Upper lobe of left lung (tissue), 6 donors: ENCODE data around the gene PON1. TPM values are rescaled to one million over a fixed set of nuclear protein-coding genes. Genes with fewer than 3 reads are reported as not detected.

Experiments
- ATAC-seq, 2 donors: fragments of 200-7000 bp; cut with Tn5 transposase; one replicate each; pipeline ENCODE4 v1.9.1; 2022; ENCODE audit warnings: mild to moderate bottlenecking in 2 of 2, moderate library complexity in 2 of 2; ENCODE audit not compliant: low FRiP score in 2 of 2
- DNase-seq, 2 donors: peaks; one replicate each; pipeline ENCODE4 v3.0.0-alpha.2; 2019 to 2020
- H3K27ac ChIP-seq, 4 donors: fragments of 200-600 bp; sonication (generic); one replicate each; pipeline ENCODE4 v1.5.1; 2016 to 2019
- H3K27me3 ChIP-seq, 4 donors: fragments of 200-600 bp; sonication (generic); one replicate each; pipeline ENCODE4 v1.5.1; 2017 to 2019
- H3K36me3 ChIP-seq, 4 donors: fragments of 200-600 bp; sonication (generic); one replicate each; pipeline ENCODE4 v1.5.1; 2016 to 2019
- H3K4me1 ChIP-seq, 4 donors: fragments of 200-600 bp; sonication (generic); one replicate each; pipeline ENCODE4 v1.5.1; 2018 to 2019
- H3K4me3 ChIP-seq, 4 donors: fragments of 200-600 bp; sonication (generic); one replicate each; pipeline ENCODE4 v1.5.1; 2017 to 2019; ENCODE audit warnings: mild to moderate bottlenecking in 2 of 4, moderate library complexity in 1 of 4
- H3K9me3 ChIP-seq, 4 donors: fragments of 200-600 bp; sonication (generic); one replicate each; pipeline ENCODE4 v1.5.1; 2018 to 2019
- EP300 ChIP-seq, 4 donors: sonication (generic); formaldehyde crosslinking; IDR thresholded peaks; one replicate each; pipeline ENCODE4 v1.5.1; 2017; ENCODE audit warnings: antibody characterized with exemption in 4 of 4, control low read depth in 2 of 4
- POLR2A ChIP-seq, 4 donors: fragments of 450-650 bp; IDR thresholded peaks; one replicate each; pipeline ENCODE4 v1.5.1; 2016 to 2017; ENCODE audit warnings: antibody characterized with exemption in 4 of 4, mild to moderate bottlenecking in 2 of 4
- POLR2AphosphoS5 ChIP-seq, 2 donors: sonication (generic); formaldehyde crosslinking; IDR thresholded peaks; one replicate each; pipeline ENCODE4 v1.5.1; 2017; ENCODE audit warnings: antibody characterized with exemption in 2 of 2
- WGBS, 2 donors: methylation state at CpG; one replicate each; pipeline ENCODE4 v1.1.5; 2017 to 2018; 5-methylcytosine and 5-hydroxymethylcytosine counted together
- small RNA-seq, 4 donors: library from RNA; depleted of rRNA; stranded (forward); fragments of <200 nt; gene quantifications; one replicate each; pipeline ENCODE3, GENCODE V24; 2016
- total RNA-seq, 6 donors: library from RNA; depleted of rRNA in 4 of 6; stranded (reverse); fragments of >200 nt in 4 of 6; gene quantifications; one replicate each; pipeline versions ENCODE4 v1.1.0 to v1.2.1, GENCODE V29; 2016 to 2021
- TF ChIP-seq, protein P1 (sequence below), 6 experiments: fragments of 450-650 bp in 4 of 6; fragments of 200-600 bp in 2 of 6; sonication (generic) in 2 of 6; IDR thresholded peaks; one replicate each; pipeline ENCODE4 v1.5.1; 2016 to 2019; ENCODE audit warnings: antibody characterized with exemption in 6 of 6
- donor health status: DM: no; HTN: no; CAD: no; lungs with moderate emphysema.
- donor health status: DM: no; HTN: yes; CAD: no; lungs with severe emphysema.

The PON1 gene
- total RNA-seq, 6 donors from 2014 or later = 0.20 to 1.7 (median 0.82) TPM; not detected in 2

DNA sequence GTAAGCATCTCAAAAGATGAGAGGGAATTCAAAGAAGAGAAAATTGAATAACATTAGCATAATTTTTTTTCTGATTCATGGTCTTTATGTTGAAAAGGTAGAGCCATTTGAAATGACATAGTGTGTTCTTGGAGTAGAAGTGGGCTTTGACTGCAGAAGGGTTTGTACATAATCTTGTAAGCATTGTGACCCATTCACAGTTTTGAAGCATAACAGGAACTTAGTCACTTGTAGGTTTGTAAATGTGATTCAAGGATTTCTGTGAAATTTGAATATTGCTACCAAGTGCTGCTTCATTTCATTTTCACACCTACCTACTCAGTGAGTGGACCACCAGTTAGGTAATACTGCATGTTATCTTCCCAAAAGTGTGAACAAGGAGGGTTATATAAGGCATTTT lies 68.6 kb downstream of the PON1 start:
- no peaks in the 10 kb centered on the region for H3K27me3 ChIP-seq
- no peak overlapping the region for H3K27ac ChIP-seq
- TF ChIP-seq POLR2AphosphoS5 (IDR thresholded peaks at IDR 0.05) (no peak), POLR2A (IDR thresholded peaks at IDR 0.05) (no peak)
- H3K36me3 ChIP-seq = no peaks in the 10 kb centered on the region
- H3K4me1 ChIP-seq = no peaks in the 10 kb centered on the region
- no peak overlapping the region for H3K4me3 ChIP-seq
- no peaks in the 10 kb centered on the region for H3K9me3 ChIP-seq
- ATAC-seq = no peak
- no peak for DNase-seq

DNA sequence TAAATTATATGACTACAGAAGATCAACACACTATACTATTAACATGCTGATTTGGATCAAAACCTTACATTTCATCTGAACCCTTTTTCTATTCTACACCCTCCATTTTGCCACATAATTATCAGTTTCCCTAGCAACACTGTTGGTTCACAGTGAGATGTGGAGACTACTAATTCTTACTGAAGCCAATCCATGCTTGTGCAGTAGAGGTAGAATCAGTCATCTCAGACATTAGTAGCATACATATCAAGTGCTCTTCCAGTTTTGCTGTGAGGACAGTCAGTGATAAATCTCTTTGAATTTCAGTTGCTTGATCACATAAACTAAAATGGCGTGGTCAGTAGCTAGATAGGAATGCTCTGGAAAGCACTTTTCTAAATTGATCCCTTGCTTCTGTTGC lies 70.3 kb downstream of the PON1 start:
- no peak for DNase-seq
- Histone ChIP-seq H3K9me3 (no peaks in the 10 kb centered on the region), H3K4me1 (no peaks in the 10 kb centered on the region), H3K27me3 (no peaks in the 10 kb centered on the region), H3K4me3 (no peak overlapping the region), H3K27ac (no peak overlapping the region), H3K36me3 (no peaks in the 10 kb centered on the region)
- no peak for ATAC-seq
- TF ChIP-seq EP300 (IDR thresholded peaks at IDR 0.05) = no peak
- TF ChIP-seq, protein P1, sequence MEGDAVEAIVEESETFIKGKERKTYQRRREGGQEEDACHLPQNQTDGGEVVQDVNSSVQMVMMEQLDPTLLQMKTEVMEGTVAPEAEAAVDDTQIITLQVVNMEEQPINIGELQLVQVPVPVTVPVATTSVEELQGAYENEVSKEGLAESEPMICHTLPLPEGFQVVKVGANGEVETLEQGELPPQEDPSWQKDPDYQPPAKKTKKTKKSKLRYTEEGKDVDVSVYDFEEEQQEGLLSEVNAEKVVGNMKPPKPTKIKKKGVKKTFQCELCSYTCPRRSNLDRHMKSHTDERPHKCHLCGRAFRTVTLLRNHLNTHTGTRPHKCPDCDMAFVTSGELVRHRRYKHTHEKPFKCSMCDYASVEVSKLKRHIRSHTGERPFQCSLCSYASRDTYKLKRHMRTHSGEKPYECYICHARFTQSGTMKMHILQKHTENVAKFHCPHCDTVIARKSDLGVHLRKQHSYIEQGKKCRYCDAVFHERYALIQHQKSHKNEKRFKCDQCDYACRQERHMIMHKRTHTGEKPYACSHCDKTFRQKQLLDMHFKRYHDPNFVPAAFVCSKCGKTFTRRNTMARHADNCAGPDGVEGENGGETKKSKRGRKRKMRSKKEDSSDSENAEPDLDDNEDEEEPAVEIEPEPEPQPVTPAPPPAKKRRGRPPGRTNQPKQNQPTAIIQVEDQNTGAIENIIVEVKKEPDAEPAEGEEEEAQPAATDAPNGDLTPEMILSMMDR (IDR thresholded peaks at IDR 0.05) = no peak
- no peak for TF ChIP-seq POLR2AphosphoS5 (IDR thresholded peaks at IDR 0.05)
- no peak for TF ChIP-seq POLR2A (IDR thresholded peaks at IDR 0.05)
- 94 to 100% methylated on average over 1 of the region's 1 CpG for WGBS, 2 donors

DNA sequence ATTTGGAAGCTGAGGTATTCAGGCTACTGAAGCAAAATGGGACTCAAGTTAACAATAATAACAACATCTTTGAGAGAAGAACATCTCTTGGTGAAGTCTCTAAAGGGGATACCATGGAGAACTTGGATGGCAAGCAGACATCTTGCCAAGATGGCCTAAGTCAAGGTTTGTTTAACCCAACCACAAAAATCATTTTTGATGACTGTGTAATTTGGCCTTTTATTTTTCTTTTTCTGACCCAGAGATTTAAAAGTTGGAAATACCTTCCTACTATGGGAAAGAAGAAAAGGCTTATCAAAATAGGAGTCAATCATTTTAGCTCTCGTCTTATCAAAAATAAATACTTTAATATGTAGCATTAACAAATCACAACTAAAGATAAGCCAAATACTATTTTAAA lies 72.4 kb downstream of the PON1 start:
- WGBS, 2 donors = 87 to 92% methylated on average over 1 of the region's 1 CpG
- Histone ChIP-seq H3K27me3 (no peaks in the 10 kb centered on the region), H3K27ac (no peak overlapping the region), H3K4me3 (no peak overlapping the region), H3K36me3 (no peaks in the 10 kb centered on the region), H3K4me1 (no peaks in the 10 kb centered on the region), H3K9me3 (no peaks in the 10 kb centered on the region)
- ATAC-seq = no peak
- DNase-seq = no peak
- TF ChIP-seq POLR2A (IDR thresholded peaks at IDR 0.05) (no peak), EP300 (IDR thresholded peaks at IDR 0.05) (no peak)
- TF ChIP-seq, protein P1 (IDR thresholded peaks at IDR 0.05) = no peak

DNA sequence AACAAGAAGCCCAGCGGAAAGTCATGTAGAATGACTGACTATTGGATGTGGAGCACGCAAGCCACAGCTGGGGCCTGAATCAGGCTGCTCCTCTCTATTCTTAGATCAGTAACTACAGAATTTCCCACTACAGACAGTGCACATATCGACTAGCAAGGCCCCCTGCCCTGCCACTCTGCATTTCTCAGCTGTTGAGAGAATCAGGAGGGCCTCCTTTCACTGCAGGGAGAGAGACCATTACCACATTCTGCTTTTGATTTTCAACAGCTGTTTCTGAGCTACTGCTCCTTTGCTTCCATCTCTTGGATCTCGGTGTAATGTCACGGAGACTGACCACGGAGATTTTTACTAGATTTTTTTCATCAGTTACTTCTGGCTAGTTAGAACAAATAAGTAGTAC lies 73.8 kb downstream of the PON1 start:
- TF ChIP-seq EP300 (IDR thresholded peaks at IDR 0.05) = no peak
- H3K36me3 ChIP-seq = no peaks in the 10 kb centered on the region
- no peaks in the 10 kb centered on the region for H3K27me3 ChIP-seq
- peaks cover 0 to 4% (median 0%) of the 10 kb centered on the region in 4 donors for H3K4me1 ChIP-seq
- ATAC-seq = no peak
- no peaks in the 10 kb centered on the region for H3K9me3 ChIP-seq
- H3K27ac ChIP-seq = no peak overlapping the region
- no peak overlapping the region for H3K4me3 ChIP-seq
- DNase-seq = no peak
- WGBS, 2 donors = 72 to 77% methylated on average over 6 of the region's 6 CpGs

Small RNAs within 50 kb of the gene (small RNA-seq; reads per million reads assigned to genes)
- 0 reads per million in 4 donors for gene AC004022.2

Other genes starting within 250 kb of the PON1 start
- gene PON3, start 71.8 kb upstream of the PON1 start, total RNA-seq = 10 to 100 TPM; 10.4 to 67.2 (median 23.2) TPM
- 100 to 1,000 TPM; 128 to 476 (median 197) TPM for gene PON2, start 110.5 kb upstream of the PON1 start, total RNA-seq
- gene ASB4, start 161.4 kb upstream of the PON1 start, total RNA-seq = 1 to 10 TPM in 3 of 6 donors, under 1 TPM in 2, not detected in 1; 0.20 to 2.4 (median 1.0) TPM